ENCODE data around the gene ISL2. TPM values are rescaled to one million over a fixed set of nuclear protein-coding genes. Genes with fewer than 3 reads are reported as not detected.

The ISL2 gene
- total RNA-seq, 4 donors from 2014 or later = not detected

GRCh38 chr15:76330080-76330680 is 6.4 kb upstream of the ISL2 start:
- no peak for TF ChIP-seq CTCF (IDR thresholded peaks at IDR 0.05; ENCODE audit: low read depth)

- TF ChIP-seq CTCF (IDR thresholded peaks at IDR 0.05; ENCODE audit: low read depth) = no peak
These were observed 3.8 kb upstream of the ISL2 start for GRCh38 chr15:76332796-76333195.

GRCh38 chr15:76333309-76333708 is 3.3 kb upstream of the ISL2 start:
- TF ChIP-seq CTCF (IDR thresholded peaks at IDR 0.05; ENCODE audit: low read depth) = no peak

- no peak for TF ChIP-seq CTCF (IDR thresholded peaks at IDR 0.05; ENCODE audit: low read depth)
These were observed 2.7 kb upstream of the ISL2 start for GRCh38 chr15:76333720-76334437.

- TF ChIP-seq CTCF (IDR thresholded peaks at IDR 0.05; ENCODE audit: low read depth) = no peak
These were observed 1.9 kb upstream of the ISL2 start for GRCh38 chr15:76334438-76335306.

- no peak for TF ChIP-seq CTCF (IDR thresholded peaks at IDR 0.05; ENCODE audit: low read depth)
These were observed 993 bp upstream of the ISL2 start for GRCh38 chr15:76335307-76336253.
